HFF-Myc (cell line): ENCODE data around the gene DNAH5.
"Not testable (repeated sequence)": the region's sequence is repeated elsewhere in the genome, so short reads cannot be mapped to it uniquely, and the experiment has no call there.

ENCODE experiments used
- DNase-seq: peaks from one replicate; pipeline ENCODE4 v3.0.0-alpha.2; 2011; ENCODE audit warnings: low read depth; ENCODE audit errors: extremely low read depth
- H3K4me3 ChIP-seq: replicated peaks from 2 replicates; pipeline ENCODE4 v1.5.1; 2011; ENCODE audit warnings: low read depth, mild to moderate bottlenecking, control low read depth, low read length
- CTCF ChIP-seq: IDR thresholded peaks from 2 replicates; pipeline ENCODE4 v1.5.1; 2012; ENCODE audit warnings: mild to moderate bottlenecking, low read depth, low read length, control low read depth; ENCODE audit errors: missing control alignments

Gene DNAH5

GRCh38 chr5:13821366-13821765 lies 123.1 kb downstream of the DNAH5 start:
- H3K4me3 ChIP-seq = no peak overlapping the region
- DNase-seq = no peak
- TF ChIP-seq CTCF = no peak

DNA sequence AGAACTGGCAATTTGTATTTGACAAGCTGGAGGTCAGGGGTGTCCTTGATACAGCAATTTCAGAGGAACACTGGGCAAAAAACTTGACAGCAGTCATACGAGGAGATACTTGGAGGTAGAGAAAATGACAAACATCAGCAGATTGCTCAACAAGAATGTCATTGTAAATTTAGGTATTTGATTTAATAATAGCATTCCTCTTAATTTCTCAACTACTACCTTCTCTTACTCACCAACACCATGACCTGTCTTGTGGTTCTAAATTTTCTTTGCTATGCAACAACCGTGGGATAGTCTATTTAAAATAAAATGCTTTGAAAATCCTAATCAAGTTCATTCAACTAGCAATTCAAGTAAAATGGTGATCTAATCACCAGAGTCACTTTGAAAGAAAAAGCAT lies 128.4 kb downstream of the DNAH5 start:
- no peak overlapping the region for H3K4me3 ChIP-seq
- no peak for TF ChIP-seq CTCF
- DNase-seq = no peak

DNA sequence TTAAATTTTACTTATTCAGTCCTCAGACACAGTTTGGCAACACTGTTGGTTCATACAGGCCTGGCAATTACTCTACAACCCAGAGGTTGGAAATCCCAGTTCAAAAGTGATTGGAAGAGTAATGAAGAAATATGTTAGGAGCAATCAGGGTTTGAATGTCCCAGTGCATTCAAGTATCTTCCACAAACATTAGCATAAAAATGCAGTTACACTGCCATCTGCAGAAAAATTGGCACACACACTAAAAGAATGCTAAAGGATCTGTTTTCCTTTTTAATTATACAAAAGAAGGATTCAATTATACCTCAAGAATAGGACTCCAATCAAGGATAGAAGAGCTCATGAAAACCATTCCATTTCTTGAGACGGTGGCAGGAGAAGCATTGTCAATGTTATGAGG lies 130.2 kb downstream of the DNAH5 start:
- DNase-seq = no peak
- H3K4me3 ChIP-seq = no peak overlapping the region
- TF ChIP-seq CTCF = no peak

- TF ChIP-seq CTCF = no peak
- H3K4me3 ChIP-seq = no peak overlapping the region
- DNase-seq = no peak
Observed at GRCh38 chr5:13809921-13810320, 134.6 kb downstream of the DNAH5 start.

DNA sequence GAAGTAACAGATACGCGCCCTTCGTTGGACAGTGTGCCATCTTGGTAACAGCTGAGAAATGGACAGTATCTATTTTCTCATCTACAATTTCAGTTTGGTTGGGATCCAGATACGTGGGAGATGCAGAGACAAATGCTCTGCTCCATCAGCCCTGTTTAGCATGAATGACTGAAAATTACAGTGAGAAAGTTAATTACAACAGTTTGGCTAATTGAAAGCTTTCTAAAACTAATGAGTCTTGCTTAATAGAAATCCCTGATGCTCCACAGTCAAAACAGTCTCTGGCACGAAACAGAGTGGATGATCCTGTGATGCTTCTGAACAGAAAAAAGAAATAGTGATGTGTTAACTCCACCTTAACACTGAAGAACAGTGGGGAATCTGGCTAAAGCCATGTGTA lies 140.2 kb downstream of the DNAH5 start:
- no peak for TF ChIP-seq CTCF
- DNase-seq = no peak
- H3K4me3 ChIP-seq = no peak overlapping the region

GRCh38 chr5:13798569-13798968 lies 145.9 kb downstream of the DNAH5 start:
- DNase-seq, H3K4me3 ChIP-seq: not testable (repeated sequence)

- TF ChIP-seq CTCF = no peak
- H3K4me3 ChIP-seq = no peak overlapping the region
Observed at GRCh38 chr5:13785781-13786415, 158.6 kb downstream of the DNAH5 start.

More at GRCh38 chr5:13785781-13786415, 158.6 kb downstream of the DNAH5 start:
- DNase-seq = no peak
